T47D (cell line): ENCODE data around the gene SHQ1.
"Not testable (repeated sequence)": the region's sequence is repeated elsewhere in the genome, so short reads cannot be mapped to it uniquely, and the experiment has no call there.

ENCODE experiments used
- DNase-seq, 2 experiments: peaks; one replicate each; pipeline versions ENCODE4 v3.0.0 to v3.0.0-alpha.2; 2011 to 2012; ENCODE audit warnings: low read depth in 1 of 2, low spot score in 1 of 2
- JUND ChIP-seq: IDR thresholded peaks from 2 replicates; pipeline ENCODE4 v1.6.1; 2012; ENCODE audit warnings: low read depth
- in situ Hi-C: cut with HindIII; loops from 2 replicates; pipeline ENCODE4 v1.10.0; 2016; ENCODE audit warnings: low sequenced_read_pairs, low pct_unique_long_range_greater_than_20kb

Gene SHQ1

GRCh38 chr3:72810063-72810462 lies 38.2 kb downstream of the SHQ1 start:
- DNase-seq = no peak
- TF ChIP-seq JUND = no peak
- in situ Hi-C loops = no loop called here

- in situ Hi-C loops = no loop called here
- no peak for TF ChIP-seq JUND
- no peak for DNase-seq
These were observed 43.9 kb downstream of the SHQ1 start for GRCh38 chr3:72804361-72804760.

GRCh38 chr3:72803573-72803972 lies 44.7 kb downstream of the SHQ1 start:
- no peak for DNase-seq
- in situ Hi-C loops = no loop called here
- TF ChIP-seq JUND = no peak

- in situ Hi-C loops = no loop called here
- no peak for DNase-seq
- no peak for TF ChIP-seq JUND
These were observed 46.2 kb downstream of the SHQ1 start for GRCh38 chr3:72802001-72802400.

DNA sequence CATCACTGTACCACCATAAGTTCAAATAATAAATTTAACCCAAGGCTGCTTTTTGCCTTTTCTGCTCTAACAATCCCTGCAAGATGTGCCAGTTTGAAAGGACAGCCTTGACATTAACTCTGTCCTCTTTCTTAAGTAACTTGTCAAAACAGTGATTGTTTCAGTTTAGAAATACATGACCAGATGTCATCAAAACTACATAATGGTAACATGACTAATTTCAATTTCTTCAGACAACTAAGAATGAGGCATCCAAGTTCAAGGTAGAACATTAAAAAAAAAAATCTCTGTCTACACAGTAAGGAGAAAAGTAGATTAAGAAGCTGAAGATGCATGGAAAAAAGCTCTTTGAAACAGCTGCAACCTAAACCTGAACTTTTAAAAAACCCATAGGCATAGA lies 47.4 kb downstream of the SHQ1 start:
- DNase-seq = no peak
- in situ Hi-C loops = no loop called here
- no peak for TF ChIP-seq JUND

DNA sequence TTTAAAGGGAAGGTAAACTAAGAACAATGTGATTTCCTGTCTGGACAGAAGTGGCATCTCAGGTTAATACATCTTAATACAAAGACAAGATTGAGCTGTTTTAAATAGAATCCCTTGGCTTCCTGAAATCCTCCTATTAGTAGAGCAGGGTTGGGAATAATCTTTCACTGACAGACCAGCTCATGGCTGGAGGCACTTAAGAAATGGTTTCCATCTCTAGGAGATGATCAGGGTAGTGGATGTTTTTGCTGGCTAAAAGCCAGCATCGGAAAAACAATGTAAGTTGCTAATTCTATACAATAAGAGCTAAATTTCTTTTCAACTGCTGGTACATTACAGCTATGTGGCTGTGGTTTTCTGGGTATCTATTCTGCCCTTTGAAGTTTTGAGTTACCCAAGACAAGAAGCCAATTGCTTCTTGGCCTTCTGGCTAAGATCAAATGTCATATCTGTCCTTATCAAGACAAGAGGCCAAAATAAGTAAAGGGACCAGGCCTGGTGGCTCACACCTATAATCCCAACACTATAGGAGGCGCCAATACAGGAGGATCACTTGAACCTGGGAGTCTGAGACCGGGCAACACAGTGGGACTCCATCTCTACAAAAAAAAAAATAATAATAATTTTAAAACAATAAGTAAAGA lies 49.6 kb downstream of the SHQ1 start:
- no peak for TF ChIP-seq JUND
- DNase-seq = no peak
- in situ Hi-C loops = no loop called here

GRCh38 chr3:72797773-72798543 lies 50.3 kb downstream of the SHQ1 start:
- in situ Hi-C loops = no loop called here
- no peak for DNase-seq

GRCh38 chr3:72794079-72794478 lies 54.2 kb downstream of the SHQ1 start:
- no peak for DNase-seq
- no peak for TF ChIP-seq JUND
- in situ Hi-C loops = no loop called here

More at GRCh38 chr3:72797773-72798543, 50.3 kb downstream of the SHQ1 start:
- TF ChIP-seq JUND = no peak

GRCh38 chr3:72791161-72791560 lies 57.1 kb downstream of the SHQ1 start:
- DNase-seq = no peak
- TF ChIP-seq JUND = no peak
- in situ Hi-C loops = no loop called here

- TF ChIP-seq JUND = no peak
- no peak for DNase-seq
These were observed 58.5 kb downstream of the SHQ1 start for GRCh38 chr3:72789786-72790185.

DNA sequence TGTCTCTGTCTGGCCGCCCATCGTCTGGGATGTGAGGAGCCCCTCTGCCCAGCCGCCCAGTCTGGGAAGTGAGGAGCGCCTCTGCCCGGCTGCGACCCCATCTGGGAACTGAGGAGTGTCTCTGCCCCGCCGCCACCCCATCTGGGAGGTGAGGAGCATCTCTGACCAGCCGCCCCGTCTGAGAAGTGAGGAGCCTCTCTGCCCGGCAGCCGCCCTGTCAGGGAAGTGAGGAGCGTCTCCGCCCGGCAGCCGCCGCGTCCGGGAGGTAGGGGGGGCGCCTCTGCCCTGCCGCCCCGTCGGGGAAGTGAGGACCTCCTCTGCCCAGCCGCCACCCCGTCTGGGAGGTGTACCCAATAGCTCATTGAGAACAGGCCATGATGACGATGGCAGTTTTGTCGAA lies 60.0 kb downstream of the SHQ1 start:
- in situ Hi-C loops, DNase-seq: not testable (repeated sequence)

More at GRCh38 chr3:72789786-72790185, 58.5 kb downstream of the SHQ1 start:
- in situ Hi-C loops = no loop called here

DNA sequence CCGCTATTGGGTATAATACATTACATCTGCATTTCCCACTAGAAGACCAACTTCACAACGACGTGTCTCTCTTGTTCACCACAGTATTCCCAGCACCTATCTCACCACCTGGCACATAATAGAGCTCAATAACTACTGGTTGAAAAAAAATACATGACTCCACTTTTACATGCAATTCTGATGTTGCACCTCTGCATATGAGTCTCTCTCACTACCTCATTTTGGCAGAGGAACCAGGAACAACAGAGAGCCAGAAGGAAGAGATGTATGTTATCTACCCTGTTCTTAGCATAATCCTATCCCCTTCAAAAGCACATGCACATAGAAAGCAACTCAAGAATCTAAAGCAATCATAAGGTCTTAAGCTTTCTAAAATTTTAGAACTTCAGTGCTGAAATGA lies 61.6 kb downstream of the SHQ1 start:
- no peak for TF ChIP-seq JUND
- in situ Hi-C loops = no loop called here
- DNase-seq = no peak

GRCh38 chr3:72784226-72784625 lies 64.0 kb downstream of the SHQ1 start:
- no peak for TF ChIP-seq JUND
- no peak for DNase-seq
- in situ Hi-C loops = no loop called here
